GM18868 (cell line): ENCODE measurements around the gene RAB42.

Source experiments
- ATAC-seq: cut with Tn5 transposase; IDR thresholded peaks from one replicate; pipeline ENCODE4 v1.9.1; 2021; ENCODE audit warnings: mild to moderate bottlenecking, moderate library complexity; ENCODE audit not compliant: unreplicated experiment

Gene RAB42

GRCh38 chr1:28644494-28644893 lies 52.4 kb downstream of the RAB42 start:
- ATAC-seq = no peak
